ENCODE results near the gene ZNF318.
"Not testable (repeated sequence)": the region's sequence is repeated elsewhere in the genome, so short reads cannot be mapped to it uniquely, and the experiment has no call there.

ZNF318 gene

DNA sequence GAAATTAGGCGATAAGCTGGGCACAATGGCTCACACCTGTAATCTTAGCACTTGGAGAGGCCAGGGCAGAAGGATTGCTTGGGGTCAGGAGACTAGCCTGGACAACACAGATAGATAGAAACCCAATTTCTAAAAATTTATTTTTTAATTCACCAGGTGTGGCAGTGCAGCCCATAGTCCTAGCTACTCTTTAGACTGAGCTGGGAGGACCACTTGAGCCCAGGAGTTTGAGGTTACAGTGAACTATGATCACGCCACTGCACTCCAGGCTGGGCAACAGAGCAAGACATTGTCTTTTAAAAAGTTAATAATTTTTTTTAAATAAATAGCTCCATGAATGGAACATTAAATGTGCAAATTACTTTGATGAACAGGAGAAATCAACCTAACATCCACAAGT is 8.2 kb downstream of the ZNF318 start:
- Histone ChIP-seq H3K27ac (ENCODE audit: low read length) (no peak overlapping the region), H3K9ac (ENCODE audit: low read length in 2 of 2) (no peak overlapping the region), H3K4me3 (ENCODE audit: low read length in 2 of 2) (no peak overlapping the region), H3K27me3 (ENCODE audit: control insufficient read depth in 1 of 2, insufficient read depth in 2 of 2, low read length in 2 of 2) (no peaks in the 10 kb centered on the region), H3K9me3 (ENCODE audit: control insufficient read depth in 2 of 2, low read length in 2 of 2) (no peaks in the 10 kb centered on the region), H3K4me1 (ENCODE audit: control insufficient read depth, insufficient read depth, low read length) (no peaks in the 10 kb centered on the region), H3K36me3 (ENCODE audit: control insufficient read depth in 2 of 2, insufficient read depth in 2 of 2, low read length in 2 of 2) (peaks cover 24 to 42% of the 10 kb centered on the region in 2 donors)

- no peak overlapping the region for H3K27ac ChIP-seq (ENCODE audit: low read length)
- no peaks in the 10 kb centered on the region for H3K4me1 ChIP-seq (ENCODE audit: control insufficient read depth, insufficient read depth, low read length)
- peaks cover 34 to 47% of the 10 kb centered on the region in 2 donors for H3K36me3 ChIP-seq (ENCODE audit: control insufficient read depth in 2 of 2, insufficient read depth in 2 of 2, low read length in 2 of 2)
Observed at GRCh38 chr6:43359831-43360230, 9.6 kb downstream of the ZNF318 start.

DNA sequence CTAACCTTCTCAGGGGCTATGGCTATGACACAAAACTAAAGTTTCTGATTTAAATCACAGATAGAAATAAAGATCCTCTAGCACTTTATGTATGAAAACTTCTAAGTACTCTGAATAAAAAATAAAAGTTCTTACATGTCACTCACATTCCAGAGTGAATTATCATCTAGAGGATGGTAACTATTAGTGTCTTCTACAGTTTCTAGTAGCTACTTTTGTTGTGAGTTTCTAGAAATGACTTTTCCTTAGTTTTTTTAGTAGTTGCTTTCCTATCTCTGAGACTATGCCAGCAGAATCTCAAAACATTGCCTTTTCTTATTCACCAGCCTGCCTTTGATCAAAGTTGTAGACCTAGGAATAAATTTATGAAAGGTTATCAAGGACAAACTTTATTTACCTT is 10.1 kb downstream of the ZNF318 start:
- H3K36me3 ChIP-seq (ENCODE audit: control insufficient read depth in 2 of 2, insufficient read depth in 2 of 2, low read length in 2 of 2): peaks cover 34 to 47% of the 10 kb centered on the region in 2 donors
- H3K4me3 ChIP-seq (ENCODE audit: low read length in 2 of 2): no peak overlapping the region
- H3K4me1 ChIP-seq (ENCODE audit: control insufficient read depth, insufficient read depth, low read length): no peaks in the 10 kb centered on the region

More at GRCh38 chr6:43359831-43360230, 9.6 kb downstream of the ZNF318 start:
- Histone ChIP-seq H3K9me3 (ENCODE audit: control insufficient read depth in 2 of 2, low read length in 2 of 2) (no peaks in the 10 kb centered on the region), H3K4me3 (ENCODE audit: low read length in 2 of 2) (no peak overlapping the region), H3K27me3 (ENCODE audit: control insufficient read depth in 1 of 2, insufficient read depth in 2 of 2, low read length in 2 of 2) (no peaks in the 10 kb centered on the region), H3K9ac (ENCODE audit: low read length in 2 of 2) (no peak overlapping the region)

GRCh38 chr6:43355862-43356590 is 13.4 kb downstream of the ZNF318 start:
- H3K36me3 ChIP-seq (ENCODE audit: control insufficient read depth in 2 of 2, insufficient read depth in 2 of 2, low read length in 2 of 2): peaks cover 28 to 41% of the 10 kb centered on the region in 2 donors
- H3K4me3 ChIP-seq (ENCODE audit: low read length in 2 of 2): no peak overlapping the region

More for the DNA sequence above, 10.1 kb downstream of the ZNF318 start:
- H3K9me3 ChIP-seq (ENCODE audit: control insufficient read depth in 2 of 2, low read length in 2 of 2): no peaks in the 10 kb centered on the region
- H3K27me3 ChIP-seq (ENCODE audit: control insufficient read depth in 1 of 2, insufficient read depth in 2 of 2, low read length in 2 of 2): no peaks in the 10 kb centered on the region
- no peak overlapping the region for H3K27ac ChIP-seq (ENCODE audit: low read length)
- H3K9ac ChIP-seq (ENCODE audit: low read length in 2 of 2): no peak overlapping the region

GRCh38 chr6:43351951-43352350 is 17.5 kb downstream of the ZNF318 start:
- peaks cover 39 to 50% of the 10 kb centered on the region in 2 donors for H3K36me3 ChIP-seq (ENCODE audit: control insufficient read depth in 2 of 2, insufficient read depth in 2 of 2, low read length in 2 of 2)

More at GRCh38 chr6:43355862-43356590, 13.4 kb downstream of the ZNF318 start:
- Histone ChIP-seq H3K4me1 (ENCODE audit: control insufficient read depth, insufficient read depth, low read length) (no peaks in the 10 kb centered on the region), H3K9me3 (ENCODE audit: control insufficient read depth in 2 of 2, low read length in 2 of 2) (no peaks in the 10 kb centered on the region), H3K9ac (ENCODE audit: low read length in 2 of 2) (no peak overlapping the region), H3K27ac (ENCODE audit: low read length) (no peak overlapping the region), H3K27me3 (ENCODE audit: control insufficient read depth in 1 of 2, insufficient read depth in 2 of 2, low read length in 2 of 2) (no peaks in the 10 kb centered on the region)

DNA sequence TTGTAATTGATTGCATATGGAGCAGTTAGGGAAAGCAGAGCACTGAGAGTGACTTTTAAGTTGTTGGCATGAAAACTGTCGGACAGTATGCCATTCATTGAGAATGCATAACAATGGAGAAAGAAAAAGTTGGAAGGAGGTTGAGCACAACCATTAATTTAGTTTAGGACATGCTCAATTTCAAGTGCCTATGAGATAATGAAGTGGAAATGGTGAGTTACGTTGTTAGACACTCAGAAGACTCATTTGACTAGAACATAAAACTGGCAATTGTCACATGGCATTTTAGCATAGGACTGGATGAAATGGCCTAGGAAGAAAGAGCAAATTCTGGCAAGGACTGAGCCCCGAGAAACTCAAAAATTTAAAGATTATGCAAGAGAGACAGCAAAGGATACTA is 22.0 kb downstream of the ZNF318 start:
- Histone ChIP-seq H3K27me3 (ENCODE audit: control insufficient read depth in 1 of 2, insufficient read depth in 2 of 2, low read length in 2 of 2) (no peaks in the 10 kb centered on the region), H3K9me3 (ENCODE audit: control insufficient read depth in 2 of 2, low read length in 2 of 2) (no peaks in the 10 kb centered on the region), H3K4me1 (ENCODE audit: control insufficient read depth, insufficient read depth, low read length) (no peaks in the 10 kb centered on the region), H3K9ac (ENCODE audit: low read length in 2 of 2) (no peak overlapping the region), H3K4me3 (ENCODE audit: low read length in 2 of 2) (no peak overlapping the region), H3K36me3 (ENCODE audit: control insufficient read depth in 2 of 2, insufficient read depth in 2 of 2, low read length in 2 of 2) (peaks cover 32 to 45% of the 10 kb centered on the region in 2 donors), H3K27ac (ENCODE audit: low read length) (no peak overlapping the region)

More at GRCh38 chr6:43351951-43352350, 17.5 kb downstream of the ZNF318 start:
- H3K4me3 ChIP-seq (ENCODE audit: low read length in 2 of 2); H3K4me1 ChIP-seq (ENCODE audit: control insufficient read depth, insufficient read depth, low read length); H3K27ac ChIP-seq (ENCODE audit: low read length); H3K9ac ChIP-seq (ENCODE audit: low read length in 2 of 2); H3K9me3 ChIP-seq (ENCODE audit: control insufficient read depth in 2 of 2, low read length in 2 of 2); H3K27me3 ChIP-seq (ENCODE audit: control insufficient read depth in 1 of 2, insufficient read depth in 2 of 2, low read length in 2 of 2): not testable (repeated sequence)

- H3K27ac ChIP-seq (ENCODE audit: low read length): no peak overlapping the region
- no peak overlapping the region for H3K4me3 ChIP-seq (ENCODE audit: low read length in 2 of 2)
- peaks cover 34 to 49% of the 10 kb centered on the region in 2 donors for H3K36me3 ChIP-seq (ENCODE audit: control insufficient read depth in 2 of 2, insufficient read depth in 2 of 2, low read length in 2 of 2)
- no peaks in the 10 kb centered on the region for H3K27me3 ChIP-seq (ENCODE audit: control insufficient read depth in 1 of 2, insufficient read depth in 2 of 2, low read length in 2 of 2)
- H3K9me3 ChIP-seq (ENCODE audit: control insufficient read depth in 2 of 2, low read length in 2 of 2): no peaks in the 10 kb centered on the region
- no peak overlapping the region for H3K9ac ChIP-seq (ENCODE audit: low read length in 2 of 2)
- H3K4me1 ChIP-seq (ENCODE audit: control insufficient read depth, insufficient read depth, low read length): no peaks in the 10 kb centered on the region
Observed at GRCh38 chr6:43347021-43347420, 22.4 kb downstream of the ZNF318 start.

DNA sequence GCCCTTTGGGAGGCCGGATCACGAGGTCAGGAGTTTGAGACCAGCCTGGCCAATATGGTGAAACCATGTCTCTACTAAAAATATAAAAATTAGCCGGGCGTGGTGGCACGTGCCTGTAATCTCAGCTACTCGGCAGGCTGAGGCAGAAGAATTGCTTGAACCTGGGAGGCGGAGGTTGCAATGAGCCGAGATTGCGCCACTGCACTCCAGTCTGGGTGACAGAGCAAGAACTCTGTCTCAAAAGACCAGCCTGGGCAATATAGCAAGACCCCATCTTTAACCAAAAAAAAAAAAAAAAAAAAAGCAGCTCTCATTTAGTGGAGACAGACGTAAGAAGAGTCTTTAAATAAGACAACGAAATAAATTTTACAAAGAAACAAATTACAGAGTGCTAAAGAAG is 23.2 kb downstream of the ZNF318 start:
- peaks cover 37 to 54% of the 10 kb centered on the region in 2 donors for H3K36me3 ChIP-seq (ENCODE audit: control insufficient read depth in 2 of 2, insufficient read depth in 2 of 2, low read length in 2 of 2)
- H3K27ac ChIP-seq (ENCODE audit: low read length); H3K9me3 ChIP-seq (ENCODE audit: control insufficient read depth in 2 of 2, low read length in 2 of 2); H3K27me3 ChIP-seq (ENCODE audit: control insufficient read depth in 1 of 2, insufficient read depth in 2 of 2, low read length in 2 of 2); H3K4me1 ChIP-seq (ENCODE audit: control insufficient read depth, insufficient read depth, low read length); H3K4me3 ChIP-seq (ENCODE audit: low read length in 2 of 2); H3K9ac ChIP-seq (ENCODE audit: low read length in 2 of 2): not testable (repeated sequence)

GRCh38 chr6:43339168-43339567 is 30.3 kb downstream of the ZNF318 start:
- peaks cover 49 to 57% of the 10 kb centered on the region in 2 donors for H3K36me3 ChIP-seq (ENCODE audit: control insufficient read depth in 2 of 2, insufficient read depth in 2 of 2, low read length in 2 of 2)
- no peaks in the 10 kb centered on the region for H3K9me3 ChIP-seq (ENCODE audit: control insufficient read depth in 2 of 2, low read length in 2 of 2)
- no peak overlapping the region for H3K4me3 ChIP-seq (ENCODE audit: low read length in 2 of 2)
- no peaks in the 10 kb centered on the region for H3K27me3 ChIP-seq (ENCODE audit: control insufficient read depth in 1 of 2, insufficient read depth in 2 of 2, low read length in 2 of 2)
- H3K9ac ChIP-seq (ENCODE audit: low read length in 2 of 2): no peak overlapping the region
- H3K27ac ChIP-seq (ENCODE audit: low read length): no peak overlapping the region
- H3K4me1 ChIP-seq (ENCODE audit: control insufficient read depth, insufficient read depth, low read length): no peaks in the 10 kb centered on the region

- Histone ChIP-seq H3K9ac (ENCODE audit: low read length in 2 of 2) (no peak overlapping the region), H3K27me3 (ENCODE audit: control insufficient read depth in 1 of 2, insufficient read depth in 2 of 2, low read length in 2 of 2) (no peaks in the 10 kb centered on the region), H3K4me1 (ENCODE audit: control insufficient read depth, insufficient read depth, low read length) (no peaks in the 10 kb centered on the region), H3K27ac (ENCODE audit: low read length) (no peak overlapping the region), H3K9me3 (ENCODE audit: control insufficient read depth in 2 of 2, low read length in 2 of 2) (no peaks in the 10 kb centered on the region), H3K36me3 (ENCODE audit: control insufficient read depth in 2 of 2, insufficient read depth in 2 of 2, low read length in 2 of 2) (peaks cover 47 to 56% of the 10 kb centered on the region in 2 donors), H3K4me3 (ENCODE audit: low read length in 2 of 2) (no peak overlapping the region)
Observed at GRCh38 chr6:43338243-43338642, 31.2 kb downstream of the ZNF318 start.

GRCh38 chr6:43336382-43336781 is 33.1 kb downstream of the ZNF318 start:
- no peaks in the 10 kb centered on the region for H3K9me3 ChIP-seq (ENCODE audit: control insufficient read depth in 2 of 2, low read length in 2 of 2)
- H3K9ac ChIP-seq (ENCODE audit: low read length in 2 of 2): no peak overlapping the region
- H3K36me3 ChIP-seq (ENCODE audit: control insufficient read depth in 2 of 2, insufficient read depth in 2 of 2, low read length in 2 of 2): peaks cover 31 to 42% of the 10 kb centered on the region in 2 donors
- H3K27me3 ChIP-seq (ENCODE audit: control insufficient read depth in 1 of 2, insufficient read depth in 2 of 2, low read length in 2 of 2): no peaks in the 10 kb centered on the region
- no peaks in the 10 kb centered on the region for H3K4me1 ChIP-seq (ENCODE audit: control insufficient read depth, insufficient read depth, low read length)
- H3K27ac ChIP-seq (ENCODE audit: low read length): no peak overlapping the region
- no peak overlapping the region for H3K4me3 ChIP-seq (ENCODE audit: low read length in 2 of 2)

Data from stomach smooth muscle (tissue), 2 donors.